ENCODE measurements around the gene UQCC2.

UQCC2 gene

DNA sequence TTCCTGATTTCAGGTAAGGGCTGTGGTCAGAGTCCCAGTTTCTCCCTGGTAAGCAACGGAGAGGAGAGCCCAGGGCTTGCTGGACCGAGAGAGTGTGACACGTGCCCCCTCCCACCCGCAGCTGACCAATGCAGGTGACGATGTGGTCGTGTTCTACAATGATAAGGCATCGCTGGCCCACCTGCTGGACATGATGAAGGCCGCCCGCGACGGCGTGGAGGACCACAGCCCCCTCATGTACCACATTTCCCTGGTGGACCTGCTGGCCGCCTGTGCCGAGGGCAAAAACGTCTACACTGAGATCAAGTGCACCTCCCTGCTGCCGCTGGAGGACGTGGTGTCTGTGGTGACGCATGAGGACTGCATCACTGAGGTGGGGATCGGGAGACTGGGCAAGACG, 31.7 kb downstream of the UQCC2 start:
- no peak overlapping the region for H3K4me3 ChIP-seq (replicated peaks; ENCODE audit: insufficient read depth, low read length)
- no peaks in the 10 kb centered on the region for H3K27me3 ChIP-seq (ENCODE audit: insufficient read depth, poor library complexity, severe bottlenecking)
- no peak for DNase-seq (ENCODE audit: low read depth in 1 of 2, low spot score in 1 of 2)
- H3K27ac ChIP-seq (replicated peaks) = no peak overlapping the region
- TF ChIP-seq GABPA (IDR thresholded peaks at IDR 0.05; ENCODE audit: low read depth) = no peak
- TF ChIP-seq, protein P1, sequence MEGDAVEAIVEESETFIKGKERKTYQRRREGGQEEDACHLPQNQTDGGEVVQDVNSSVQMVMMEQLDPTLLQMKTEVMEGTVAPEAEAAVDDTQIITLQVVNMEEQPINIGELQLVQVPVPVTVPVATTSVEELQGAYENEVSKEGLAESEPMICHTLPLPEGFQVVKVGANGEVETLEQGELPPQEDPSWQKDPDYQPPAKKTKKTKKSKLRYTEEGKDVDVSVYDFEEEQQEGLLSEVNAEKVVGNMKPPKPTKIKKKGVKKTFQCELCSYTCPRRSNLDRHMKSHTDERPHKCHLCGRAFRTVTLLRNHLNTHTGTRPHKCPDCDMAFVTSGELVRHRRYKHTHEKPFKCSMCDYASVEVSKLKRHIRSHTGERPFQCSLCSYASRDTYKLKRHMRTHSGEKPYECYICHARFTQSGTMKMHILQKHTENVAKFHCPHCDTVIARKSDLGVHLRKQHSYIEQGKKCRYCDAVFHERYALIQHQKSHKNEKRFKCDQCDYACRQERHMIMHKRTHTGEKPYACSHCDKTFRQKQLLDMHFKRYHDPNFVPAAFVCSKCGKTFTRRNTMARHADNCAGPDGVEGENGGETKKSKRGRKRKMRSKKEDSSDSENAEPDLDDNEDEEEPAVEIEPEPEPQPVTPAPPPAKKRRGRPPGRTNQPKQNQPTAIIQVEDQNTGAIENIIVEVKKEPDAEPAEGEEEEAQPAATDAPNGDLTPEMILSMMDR (IDR thresholded peaks at IDR 0.05; ENCODE audit: insufficient read depth, low read length) = no peak
- TF ChIP-seq SPI1 (IDR thresholded peaks at IDR 0.05; ENCODE audit: borderline replicate concordance, low read depth) = no peak
- TF ChIP-seq, protein P2, sequence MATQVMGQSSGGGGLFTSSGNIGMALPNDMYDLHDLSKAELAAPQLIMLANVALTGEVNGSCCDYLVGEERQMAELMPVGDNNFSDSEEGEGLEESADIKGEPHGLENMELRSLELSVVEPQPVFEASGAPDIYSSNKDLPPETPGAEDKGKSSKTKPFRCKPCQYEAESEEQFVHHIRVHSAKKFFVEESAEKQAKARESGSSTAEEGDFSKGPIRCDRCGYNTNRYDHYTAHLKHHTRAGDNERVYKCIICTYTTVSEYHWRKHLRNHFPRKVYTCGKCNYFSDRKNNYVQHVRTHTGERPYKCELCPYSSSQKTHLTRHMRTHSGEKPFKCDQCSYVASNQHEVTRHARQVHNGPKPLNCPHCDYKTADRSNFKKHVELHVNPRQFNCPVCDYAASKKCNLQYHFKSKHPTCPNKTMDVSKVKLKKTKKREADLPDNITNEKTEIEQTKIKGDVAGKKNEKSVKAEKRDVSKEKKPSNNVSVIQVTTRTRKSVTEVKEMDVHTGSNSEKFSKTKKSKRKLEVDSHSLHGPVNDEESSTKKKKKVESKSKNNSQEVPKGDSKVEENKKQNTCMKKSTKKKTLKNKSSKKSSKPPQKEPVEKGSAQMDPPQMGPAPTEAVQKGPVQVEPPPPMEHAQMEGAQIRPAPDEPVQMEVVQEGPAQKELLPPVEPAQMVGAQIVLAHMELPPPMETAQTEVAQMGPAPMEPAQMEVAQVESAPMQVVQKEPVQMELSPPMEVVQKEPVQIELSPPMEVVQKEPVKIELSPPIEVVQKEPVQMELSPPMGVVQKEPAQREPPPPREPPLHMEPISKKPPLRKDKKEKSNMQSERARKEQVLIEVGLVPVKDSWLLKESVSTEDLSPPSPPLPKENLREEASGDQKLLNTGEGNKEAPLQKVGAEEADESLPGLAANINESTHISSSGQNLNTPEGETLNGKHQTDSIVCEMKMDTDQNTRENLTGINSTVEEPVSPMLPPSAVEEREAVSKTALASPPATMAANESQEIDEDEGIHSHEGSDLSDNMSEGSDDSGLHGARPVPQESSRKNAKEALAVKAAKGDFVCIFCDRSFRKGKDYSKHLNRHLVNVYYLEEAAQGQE (IDR thresholded peaks at IDR 0.05; ENCODE audit: insufficient replicate concordance, low read depth) = no peak
- TF ChIP-seq POLR2AphosphoS5 (IDR thresholded peaks at IDR 0.05; ENCODE audit: low read depth) = no peak

DNA sequence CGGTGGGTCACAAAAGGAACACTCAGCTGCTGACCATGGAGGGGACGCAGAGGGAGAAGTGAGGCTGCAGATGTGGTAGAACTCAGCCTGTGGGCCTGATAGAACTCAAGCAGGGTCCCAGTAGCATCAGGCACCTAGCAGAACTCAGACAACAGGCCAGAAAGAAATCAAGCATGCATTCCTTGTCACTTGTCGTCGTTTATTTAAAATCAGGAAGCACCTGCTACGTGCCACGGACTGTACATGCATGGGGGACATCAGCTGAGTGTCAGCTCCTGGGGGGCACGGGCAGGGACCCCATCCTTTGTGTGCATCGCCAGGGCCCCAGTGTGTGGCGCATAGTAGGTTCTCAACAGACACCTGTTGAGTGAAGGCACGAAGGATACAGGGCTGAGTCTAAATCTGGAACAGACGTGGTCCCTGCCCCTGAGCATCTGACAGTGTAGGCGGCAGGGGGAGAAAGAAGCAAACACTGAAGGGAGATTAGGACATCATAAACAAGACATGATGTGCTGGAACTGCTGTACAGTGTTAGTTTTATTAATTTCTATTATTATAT, 32.5 kb downstream of the UQCC2 start:
- no peak overlapping the region for H3K27ac ChIP-seq (replicated peaks)
- TF ChIP-seq GABPA (IDR thresholded peaks at IDR 0.05; ENCODE audit: low read depth) (no peak), POLR2AphosphoS5 (IDR thresholded peaks at IDR 0.05; ENCODE audit: low read depth) (no peak), SPI1 (IDR thresholded peaks at IDR 0.05; ENCODE audit: borderline replicate concordance, low read depth) (no peak)
- TF ChIP-seq, protein P1 (IDR thresholded peaks at IDR 0.05; ENCODE audit: insufficient read depth, low read length) = no peak
- TF ChIP-seq, protein P2 (IDR thresholded peaks at IDR 0.05; ENCODE audit: insufficient replicate concordance, low read depth) = no peak
- no peak overlapping the region for H3K4me3 ChIP-seq (replicated peaks; ENCODE audit: insufficient read depth, low read length)
- DNase-seq (ENCODE audit: low read depth in 1 of 2, low spot score in 1 of 2) = no peak
- H3K27me3 ChIP-seq (ENCODE audit: insufficient read depth, poor library complexity, severe bottlenecking) = no peaks in the 10 kb centered on the region

DNA sequence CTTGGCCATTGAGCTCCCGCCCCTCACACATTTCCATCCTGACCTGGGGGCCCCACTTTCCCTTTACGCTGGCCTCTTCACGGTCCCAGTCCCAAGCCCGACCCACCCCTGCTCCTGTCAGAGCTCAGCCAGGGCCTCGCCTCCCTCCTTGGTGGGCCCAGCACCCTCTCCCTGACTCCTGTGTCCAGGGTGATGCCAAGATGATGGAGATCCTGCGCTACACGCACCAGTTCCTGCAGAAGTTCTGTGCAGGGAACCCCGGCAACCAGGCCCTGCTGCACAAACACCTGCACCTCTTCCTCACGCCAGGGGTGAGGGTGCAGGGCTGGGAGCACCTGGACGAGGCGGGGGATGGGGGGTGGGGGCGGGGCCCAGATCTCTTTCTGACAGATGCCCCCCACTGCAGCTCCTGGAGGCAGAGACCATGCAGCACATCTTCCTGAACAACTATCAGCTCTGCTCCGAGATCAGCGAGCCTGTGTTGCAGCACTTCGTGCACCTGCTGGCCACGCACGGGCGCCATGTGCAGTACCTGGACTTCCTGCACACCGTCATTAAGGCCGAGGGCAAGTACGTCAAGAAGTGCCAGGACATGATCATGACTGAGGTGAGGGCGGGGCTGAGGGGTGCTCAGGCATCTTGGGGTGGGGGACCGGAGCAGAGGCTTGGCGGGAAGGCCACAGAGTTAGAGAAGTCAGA, 33.1 kb downstream of the UQCC2 start:
- DNase-seq (ENCODE audit: low read depth in 1 of 2, low spot score in 1 of 2) = no peak
- Histone ChIP-seq H3K27me3 (ENCODE audit: insufficient read depth, poor library complexity, severe bottlenecking) (no peaks in the 10 kb centered on the region), H3K4me3 (replicated peaks; ENCODE audit: insufficient read depth, low read length) (no peak overlapping the region), H3K27ac (replicated peaks) (no peak overlapping the region)
- TF ChIP-seq, protein P2 (IDR thresholded peaks at IDR 0.05; ENCODE audit: insufficient replicate concordance, low read depth) = no peak
- TF ChIP-seq SPI1 (IDR thresholded peaks at IDR 0.05; ENCODE audit: borderline replicate concordance, low read depth) = no peak
- TF ChIP-seq POLR2AphosphoS5 (IDR thresholded peaks at IDR 0.05; ENCODE audit: low read depth) = no peak
- TF ChIP-seq, protein P1 (IDR thresholded peaks at IDR 0.05; ENCODE audit: insufficient read depth, low read length) = no peak

Data from HL-60 (cell line).